GM18873 (cell line): ENCODE results near the gene RPS25.
"Not testable (repeated sequence)": the region's sequence is repeated elsewhere in the genome, so short reads cannot be mapped to it uniquely, and the experiment has no call there.

ENCODE experiments used
- ATAC-seq: cut with Tn5 transposase; IDR thresholded peaks from one replicate; pipeline ENCODE4 v1.9.1; 2021; ENCODE audit warnings: mild to moderate bottlenecking, moderate library complexity, moderate number of reproducible peaks; ENCODE audit not compliant: unreplicated experiment, low FRiP score

RPS25 gene

DNA sequence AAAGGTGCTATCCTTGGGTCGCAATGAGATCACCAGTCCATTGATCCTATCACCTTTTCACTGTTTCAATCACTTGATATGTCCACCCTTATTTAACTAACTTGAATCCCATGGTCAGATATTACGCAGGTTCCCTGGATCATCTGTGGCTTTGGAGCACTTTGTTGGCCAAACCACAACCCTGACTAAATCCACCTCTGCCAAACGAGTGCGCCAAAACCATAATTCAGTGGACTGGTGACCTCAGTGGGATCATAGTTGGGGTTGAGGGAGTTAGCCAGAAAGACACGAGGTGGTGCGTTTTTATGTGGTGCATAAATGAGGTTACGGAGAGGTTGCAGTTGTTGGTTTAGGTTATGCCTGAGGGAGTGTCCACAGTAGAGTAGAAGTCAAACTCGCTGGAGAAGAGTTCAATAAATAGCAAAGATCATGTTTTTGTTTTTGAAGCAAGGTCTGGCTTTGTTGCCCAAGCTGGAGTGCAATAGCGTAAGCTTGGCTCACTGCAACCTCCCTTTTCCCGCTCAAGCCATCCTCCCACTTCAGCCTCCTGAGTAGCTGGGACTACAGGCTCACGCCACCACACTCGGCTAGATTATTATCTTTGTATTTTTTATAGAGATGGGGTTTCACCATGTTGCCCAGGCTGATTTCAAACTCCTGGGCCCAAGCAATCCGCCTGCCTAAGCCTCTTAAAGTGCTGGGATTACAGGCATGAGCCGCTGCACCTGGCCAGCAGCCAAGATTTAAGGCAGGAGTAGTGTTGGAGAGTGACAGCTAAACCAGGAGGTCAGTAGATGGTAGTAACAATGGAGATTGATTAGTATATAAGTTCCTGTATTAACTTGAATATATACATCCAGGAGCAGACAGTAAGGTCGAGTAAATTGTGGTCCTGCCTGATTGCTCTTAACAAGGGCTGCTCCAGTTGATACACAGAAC lies 42.1 kb downstream of the RPS25 start:
- no peak for ATAC-seq

DNA sequence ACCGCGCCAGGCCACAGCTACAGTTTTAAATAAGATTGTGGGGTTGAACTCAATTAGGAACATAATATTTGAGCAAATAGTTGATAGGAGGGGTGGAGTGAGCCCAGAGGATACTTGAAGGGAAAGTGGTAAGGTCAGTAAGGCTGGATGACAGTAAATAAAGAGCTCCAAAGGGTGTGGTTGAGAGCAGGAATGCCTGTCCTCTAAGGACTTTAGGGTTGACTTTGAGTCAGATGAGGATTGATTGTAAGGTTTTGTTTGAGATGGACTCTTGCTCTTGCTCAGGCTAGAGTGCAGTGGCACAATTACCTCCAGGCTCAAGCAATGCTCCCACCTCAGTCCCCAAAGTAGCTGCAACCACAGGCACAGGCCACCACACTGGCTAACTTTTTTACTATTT lies 44.2 kb downstream of the RPS25 start:
- no peak for ATAC-seq

DNA sequence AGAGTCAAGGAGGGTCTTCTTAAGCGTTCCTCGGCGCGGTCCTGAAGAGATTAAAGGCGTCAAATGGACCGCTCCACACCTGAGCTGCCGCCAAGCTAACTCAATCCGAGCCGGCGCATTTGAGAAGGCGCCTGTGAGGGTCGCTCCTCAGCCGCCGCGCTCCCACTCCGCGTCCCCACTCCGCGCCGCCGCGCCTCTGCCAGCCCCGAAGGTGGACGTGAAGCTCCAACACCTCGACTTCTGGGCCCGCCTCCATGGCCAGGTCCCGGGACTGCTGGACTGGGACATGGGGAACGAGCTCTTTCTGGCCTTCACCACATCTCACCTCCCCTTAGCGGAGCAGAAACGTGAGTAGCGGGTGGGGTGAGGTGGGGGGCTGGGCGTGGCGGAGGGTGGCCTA lies 46.5 kb downstream of the RPS25 start, which contains the start of gene FOXR1:
FOXR1 (plus strand) TSS at position 116 of the 400 bp plus-strand sequence; CDS start at position 287, 171 bp downstream.
- no peak for ATAC-seq

DNA sequence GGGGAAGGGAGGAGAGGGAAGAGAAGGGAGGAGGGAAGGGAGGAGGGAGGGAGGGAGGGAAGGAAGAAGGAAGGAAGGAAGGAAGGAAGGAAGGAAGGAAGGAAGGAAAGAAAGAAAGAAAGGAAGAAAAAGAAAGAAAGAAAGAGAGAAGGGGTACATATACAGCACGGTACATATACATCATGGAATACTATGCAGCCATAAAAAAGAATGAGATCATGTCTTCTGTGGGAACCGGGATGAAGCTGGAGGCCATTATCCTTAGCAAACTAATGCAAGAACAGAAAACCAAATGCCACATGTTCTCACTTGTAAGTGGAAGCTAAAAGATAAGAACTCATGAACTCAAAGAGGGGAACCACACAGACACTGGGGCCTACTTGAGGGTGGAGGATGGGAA lies 48.6 kb downstream of the RPS25 start:
- not testable (repeated sequence) for ATAC-seq
